PC-9 (cell line): ENCODE measurements around the gene HCST.

ENCODE experiments used
- CTCF ChIP-seq: fragments of 200-600 bp; sonication (generic); conservative IDR thresholded peaks from 2 replicates; pipeline ENCODE4 v1.6.1; 2017; ENCODE audit warnings: mixed run types, antibody characterized with exemption, mild to moderate bottlenecking, moderate library complexity
- EZH2 ChIP-seq: fragments of 200-600 bp; sonication (generic); IDR thresholded peaks from 2 replicates; pipeline ENCODE4 v1.8.0; 2017; ENCODE audit warnings: antibody characterized with exemption, low read depth

- TF ChIP-seq EZH2 (no peak), CTCF (no peak)
Measured at GRCh38 chr19:35921012-35921411, 18.7 kb downstream of the HCST start.
